ENCODE data around the gene SMG5.

GRCh38 chr1:156284112-156284511 is 1.5 kb upstream of the SMG5 start, which contains the start of gene TMEM79:
- TF ChIP-seq ELF4 (IDR thresholded peaks at IDR 0.05) (no peak), FOXA1 (IDR thresholded peaks at IDR 0.05) (no peak)

Measured in HEK293T (cell line).